Cardiac fibroblast (primary cell): ENCODE data around the gene LFNG.

Experiments
- DNase-seq, 2 donors: peaks; one replicate each; pipeline versions ENCODE4 v3.0.0 to v3.0.0-alpha.2; 2010; ENCODE audit warnings: low read depth in 2 of 2
- H3K4me3 ChIP-seq, 2 donors: replicated peaks in 1 of 2; 1 replicate in 1 of 2; 2 replicates in 1 of 2; pipeline ENCODE4 v1.5.1; 2011; ENCODE audit warnings: low read depth in 2 of 2, low read length in 2 of 2, mild to moderate bottlenecking in 2 of 2, moderate library complexity in 1 of 2
- TF ChIP-seq, protein P1 (sequence below): IDR thresholded peaks from one replicate; pipeline ENCODE4 v1.5.1; 2011; ENCODE audit warnings: low read depth, mild to moderate bottlenecking, low read length, inconsistent platforms

Gene LFNG

DNA sequence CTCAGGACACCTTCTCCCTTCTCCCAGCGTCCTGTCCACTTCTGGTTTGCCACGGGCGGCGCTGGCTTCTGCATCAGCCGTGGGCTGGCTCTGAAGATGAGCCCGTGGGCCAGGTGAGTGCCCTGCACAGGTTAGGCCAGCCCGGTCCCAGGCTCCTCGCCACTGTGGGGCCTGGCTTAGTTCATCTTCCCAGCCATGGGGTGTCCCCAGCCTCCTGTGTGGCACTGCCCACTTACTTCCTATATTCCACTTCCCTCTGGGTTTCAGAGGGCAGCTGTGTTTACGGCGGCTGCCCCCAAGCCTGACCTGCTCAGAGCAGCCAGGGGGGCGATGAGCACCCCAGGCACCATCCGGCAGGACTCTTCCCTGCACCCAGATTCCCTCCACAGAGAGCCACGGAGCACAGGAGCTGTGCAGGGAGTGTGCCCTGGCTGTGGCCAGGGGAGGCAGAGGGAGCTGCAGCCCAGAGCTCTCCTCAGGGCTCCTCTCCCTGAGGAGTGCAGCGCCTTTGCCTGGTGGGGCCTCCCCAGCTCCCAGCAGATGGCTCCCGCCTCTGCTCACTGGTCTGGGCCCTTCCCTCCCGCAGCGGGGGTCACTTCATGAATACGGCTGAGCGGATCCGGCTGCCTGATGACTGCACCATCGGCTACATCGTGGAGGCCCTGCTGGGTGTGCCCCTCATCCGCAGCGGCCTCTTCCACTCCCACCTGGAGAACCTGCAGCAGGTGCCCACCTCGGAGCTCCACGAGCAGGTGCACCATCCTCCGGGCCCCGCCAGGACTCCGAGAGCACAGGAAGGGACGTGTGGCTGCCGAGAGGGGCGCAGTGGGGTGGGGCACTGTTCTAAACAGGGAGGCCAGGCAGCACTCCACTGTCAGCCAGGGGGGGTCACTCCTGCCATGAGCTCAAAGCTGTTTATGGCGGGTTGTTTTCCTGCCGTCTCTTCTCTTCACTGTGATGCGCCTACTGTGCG, 6.4 kb downstream of the LFNG start:
- DNase-seq: no peak
- TF ChIP-seq, protein P1, sequence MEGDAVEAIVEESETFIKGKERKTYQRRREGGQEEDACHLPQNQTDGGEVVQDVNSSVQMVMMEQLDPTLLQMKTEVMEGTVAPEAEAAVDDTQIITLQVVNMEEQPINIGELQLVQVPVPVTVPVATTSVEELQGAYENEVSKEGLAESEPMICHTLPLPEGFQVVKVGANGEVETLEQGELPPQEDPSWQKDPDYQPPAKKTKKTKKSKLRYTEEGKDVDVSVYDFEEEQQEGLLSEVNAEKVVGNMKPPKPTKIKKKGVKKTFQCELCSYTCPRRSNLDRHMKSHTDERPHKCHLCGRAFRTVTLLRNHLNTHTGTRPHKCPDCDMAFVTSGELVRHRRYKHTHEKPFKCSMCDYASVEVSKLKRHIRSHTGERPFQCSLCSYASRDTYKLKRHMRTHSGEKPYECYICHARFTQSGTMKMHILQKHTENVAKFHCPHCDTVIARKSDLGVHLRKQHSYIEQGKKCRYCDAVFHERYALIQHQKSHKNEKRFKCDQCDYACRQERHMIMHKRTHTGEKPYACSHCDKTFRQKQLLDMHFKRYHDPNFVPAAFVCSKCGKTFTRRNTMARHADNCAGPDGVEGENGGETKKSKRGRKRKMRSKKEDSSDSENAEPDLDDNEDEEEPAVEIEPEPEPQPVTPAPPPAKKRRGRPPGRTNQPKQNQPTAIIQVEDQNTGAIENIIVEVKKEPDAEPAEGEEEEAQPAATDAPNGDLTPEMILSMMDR: no peak

DNA sequence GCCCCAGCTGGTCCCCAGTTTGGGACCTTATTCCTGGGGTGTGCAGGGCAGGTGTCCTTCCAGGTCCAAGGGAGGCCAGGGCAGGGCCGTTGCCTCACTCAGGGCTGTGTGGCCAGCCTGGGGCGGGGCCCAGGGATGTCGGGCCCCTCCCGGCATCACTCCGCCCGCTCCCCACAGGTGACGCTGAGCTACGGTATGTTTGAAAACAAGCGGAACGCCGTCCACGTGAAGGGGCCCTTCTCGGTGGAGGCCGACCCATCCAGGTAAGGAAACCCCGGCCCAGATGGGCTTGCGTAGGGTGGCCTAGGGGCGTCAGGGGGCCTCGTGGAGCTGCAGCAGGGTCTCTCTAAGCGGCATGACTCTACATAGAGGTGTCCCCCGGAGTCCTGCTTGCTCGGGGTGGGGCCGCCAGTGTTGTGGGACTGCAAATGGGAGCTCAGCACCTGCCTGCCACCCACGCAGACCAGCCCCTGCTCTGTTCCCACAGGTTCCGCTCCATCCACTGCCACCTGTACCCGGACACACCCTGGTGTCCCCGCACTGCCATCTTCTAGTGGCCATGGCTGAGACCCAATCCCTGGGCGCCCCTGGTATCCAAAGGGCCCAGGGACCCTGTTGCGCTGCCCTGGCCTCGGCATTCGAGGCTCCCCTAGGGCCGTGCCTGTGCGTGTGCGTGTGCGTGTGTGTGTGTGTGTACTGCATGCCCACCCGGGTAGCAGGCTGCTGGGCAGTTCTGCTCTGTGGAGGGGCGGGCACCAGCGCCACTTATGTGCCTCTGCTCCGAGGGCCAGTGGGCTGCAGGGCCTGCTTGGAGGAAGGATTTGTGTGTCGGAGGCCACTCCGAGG, 7.3 kb downstream of the LFNG start:
- H3K4me3 ChIP-seq: no peak overlapping the region
- TF ChIP-seq, protein P1: no peak
- DNase-seq: no peak

More for the DNA sequence above, 6.4 kb downstream of the LFNG start:
- H3K4me3 ChIP-seq: no peak overlapping the region

DNA sequence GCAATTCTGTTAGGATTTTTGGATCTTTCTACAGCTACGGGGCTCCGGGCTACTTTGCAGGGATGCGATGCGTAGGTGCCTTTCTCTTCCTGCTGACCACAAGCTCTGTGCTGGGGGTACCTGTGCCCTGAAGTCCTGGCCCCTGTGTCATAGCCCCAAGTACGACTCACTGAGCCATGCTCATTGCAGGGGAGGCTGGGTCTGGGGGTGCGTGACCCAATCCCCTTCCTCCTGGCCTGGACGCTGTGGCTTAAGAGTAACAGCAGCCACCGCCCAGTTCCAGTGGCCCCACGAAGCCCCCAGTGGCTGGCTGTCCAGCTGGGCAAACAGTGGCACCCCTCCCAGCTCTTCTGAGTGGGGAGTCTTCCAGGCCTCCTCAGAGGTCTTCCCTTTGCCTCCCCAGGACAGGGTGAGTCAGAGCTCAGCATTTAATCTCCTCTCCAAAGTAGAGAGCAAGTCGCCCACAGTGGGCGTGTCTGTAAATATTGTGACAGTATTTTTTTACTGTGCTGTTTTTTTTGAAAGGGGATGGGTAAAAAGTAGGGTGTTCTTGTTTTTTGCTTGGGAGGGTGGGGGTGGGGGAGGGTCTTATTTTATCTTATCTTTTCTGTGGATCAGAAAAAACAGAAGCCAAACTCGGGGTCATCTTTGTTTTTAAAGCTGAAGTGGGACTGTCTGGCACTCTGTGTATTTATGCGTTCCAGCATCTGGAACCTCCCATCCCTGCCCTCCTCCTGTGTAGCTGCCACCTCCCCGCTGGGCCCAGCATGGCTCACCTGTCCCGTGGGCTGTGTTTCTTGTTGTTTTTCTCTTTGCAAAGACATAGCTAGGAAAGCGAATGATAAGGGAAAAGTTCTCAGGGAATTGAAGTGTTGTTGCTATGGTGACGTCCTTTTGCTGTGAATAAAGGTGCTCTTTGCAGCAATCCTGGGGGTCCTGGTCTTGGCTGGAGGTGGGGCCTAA, 8.2 kb downstream of the LFNG start:
- DNase-seq: peak; percentile 53 to 77
- H3K4me3 ChIP-seq: no peak overlapping the region
- TF ChIP-seq, protein P1: no peak

DNA sequence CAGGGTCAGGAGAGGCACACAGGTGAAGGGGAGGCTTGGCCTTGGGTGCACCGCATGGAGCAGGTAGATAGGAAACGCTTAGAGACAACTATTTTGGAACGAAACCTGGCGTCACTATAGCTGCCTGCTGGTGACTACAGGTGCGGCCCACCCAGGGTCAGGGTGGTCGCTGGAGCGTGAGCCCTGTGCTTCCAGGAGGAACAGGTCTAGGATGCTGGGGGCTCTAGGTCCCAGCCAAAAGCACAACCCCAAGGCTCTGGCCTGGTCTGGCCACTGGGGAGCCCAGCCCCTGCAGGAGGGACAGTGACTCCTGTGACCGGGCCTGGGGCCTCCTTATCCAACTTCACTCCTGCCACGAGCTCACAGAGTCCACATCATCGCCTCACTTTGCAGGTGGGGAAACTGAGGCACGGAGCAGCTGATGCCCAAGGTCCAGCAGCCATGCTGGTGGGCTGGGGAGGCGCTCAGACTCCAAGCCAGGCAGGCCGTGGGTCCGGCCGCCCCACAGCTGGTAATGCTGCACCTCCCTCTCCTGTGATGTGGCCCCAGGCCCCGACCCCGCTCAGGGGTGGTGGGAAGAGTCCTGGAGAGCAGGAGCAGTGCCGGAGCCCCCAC, 9.0 kb downstream of the LFNG start:
- no peak for DNase-seq
- TF ChIP-seq, protein P1: no peak
- no peak overlapping the region for H3K4me3 ChIP-seq

DNA sequence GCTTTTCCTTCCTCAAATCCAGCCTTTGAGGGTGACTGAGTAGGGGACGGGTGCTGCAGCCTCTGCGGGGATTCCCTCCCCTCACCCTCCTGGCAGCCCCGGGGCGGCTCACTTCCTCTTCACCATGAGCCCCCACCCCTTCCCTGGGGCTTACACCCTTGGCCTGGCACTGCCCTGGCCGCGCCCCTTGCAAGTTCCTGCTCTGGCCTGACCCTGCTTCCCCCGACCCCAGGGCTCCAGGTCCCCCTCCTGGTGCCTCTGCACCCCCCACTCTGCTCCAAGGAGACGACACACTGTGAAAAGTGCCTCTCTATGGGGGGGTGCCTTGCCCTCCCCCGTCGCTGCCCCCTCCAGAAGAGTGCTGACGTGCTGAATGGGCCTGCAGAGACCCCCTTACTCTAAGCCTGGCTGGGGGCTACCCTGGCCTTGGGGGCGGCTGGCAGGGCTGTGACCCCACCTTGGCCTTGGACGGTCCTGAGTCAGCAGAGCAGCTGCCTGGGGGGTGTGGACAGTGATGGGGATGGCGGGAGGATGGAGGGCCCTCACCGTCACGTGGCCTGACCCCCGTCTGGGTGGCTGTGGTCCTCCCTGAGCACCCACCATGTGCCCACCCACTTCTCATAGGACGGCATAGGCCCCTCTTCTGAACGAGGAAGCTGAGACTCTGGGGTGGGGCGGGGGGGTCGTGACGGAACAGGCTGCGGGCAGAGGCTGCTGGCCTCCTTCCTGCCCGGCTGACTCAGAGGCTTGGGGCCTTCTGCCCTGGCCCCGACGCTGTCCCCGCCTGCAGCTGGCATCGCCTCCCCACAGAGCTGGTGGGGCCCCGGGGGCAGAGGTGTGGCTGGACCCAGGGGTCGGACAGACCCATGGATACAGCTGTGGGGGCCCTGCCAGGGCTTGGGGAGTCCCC, 9.8 kb downstream of the LFNG start:
- TF ChIP-seq, protein P1: no peak
- peak; percentile 60 to 66 for DNase-seq
- H3K4me3 ChIP-seq: no peak overlapping the region
